Stomach (tissue), 4 donors: ENCODE results near the gene NTM.

Source experiments
- CTCF ChIP-seq, 7 experiments: fragments of 450-650 bp in 4 of 7; fragments of 200-600 bp in 3 of 7; sonication (generic) in 3 of 7; IDR thresholded peaks; one replicate each; pipeline ENCODE4 v1.5.1; 2016 to 2019; ENCODE audit warnings: antibody characterized with exemption in 7 of 7, control low read depth in 2 of 7, mild to moderate bottlenecking in 1 of 7
- EP300 ChIP-seq: sonication (generic); formaldehyde crosslinking; IDR thresholded peaks from one replicate; pipeline ENCODE4 v1.6.1; 2017; ENCODE audit warnings: antibody characterized with exemption
- POLR2AphosphoS5 ChIP-seq, 3 donors: sonication (generic); formaldehyde crosslinking; IDR thresholded peaks; one replicate each; pipeline ENCODE4 v1.6.1; 2016; ENCODE audit warnings: antibody characterized with exemption in 3 of 3

GRCh38 chr11:131591051-131591461 is 220.6 kb downstream of the NTM start:
- TF ChIP-seq POLR2AphosphoS5 (IDR thresholded peaks at IDR 0.05) (no peak), CTCF (IDR thresholded peaks at IDR 0.05) (no peak), EP300 (no peak)
